Gastrocnemius medialis (tissue), 4 donors: Measurements from ENCODE around the gene CDH16.

Experiments
- POLR2A ChIP-seq, 2 donors: fragments of 450-650 bp; IDR thresholded peaks; one replicate each; pipeline ENCODE4 v1.6.1; 2017; ENCODE audit warnings: antibody characterized with exemption in 2 of 2, mild to moderate bottlenecking in 2 of 2, moderate library complexity in 2 of 2
- TF ChIP-seq, protein P1 (sequence below), 5 experiments: fragments of 450-650 bp in 3 of 5; fragments of 200-600 bp in 2 of 5; sonication (generic) in 2 of 5; IDR thresholded peaks in 4 of 5; conservative IDR thresholded peaks in 1 of 5; 1 replicate in 4 of 5; 2 replicates in 1 of 5; pipeline ENCODE4 v1.5.1; 2016 to 2019; ENCODE audit warnings: antibody characterized with exemption in 5 of 5, mild to moderate bottlenecking in 3 of 5, moderate library complexity in 3 of 5

DNA sequence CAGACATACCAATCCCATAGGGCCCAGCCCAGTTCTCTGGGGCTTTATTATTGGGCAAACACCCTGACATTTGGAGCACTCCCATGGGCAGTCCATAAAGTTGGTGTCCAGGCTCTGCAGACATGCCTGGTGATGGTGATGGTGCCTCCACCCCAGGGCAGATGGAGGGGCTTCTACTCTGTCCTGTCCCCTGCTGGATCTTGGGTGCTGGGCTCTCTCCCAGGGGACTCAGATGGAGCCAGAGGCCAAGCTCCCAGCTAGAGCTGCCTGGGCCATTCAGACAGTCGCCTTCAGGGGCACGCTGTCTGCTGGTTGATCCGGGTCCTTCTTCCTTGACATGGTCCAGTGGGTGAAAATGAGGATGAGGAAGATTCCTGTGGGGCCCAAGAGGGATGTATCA, 10.6 kb downstream of the CDH16 start:
- TF ChIP-seq POLR2A (IDR thresholded peaks at IDR 0.05) = no peak
- TF ChIP-seq, protein P1, sequence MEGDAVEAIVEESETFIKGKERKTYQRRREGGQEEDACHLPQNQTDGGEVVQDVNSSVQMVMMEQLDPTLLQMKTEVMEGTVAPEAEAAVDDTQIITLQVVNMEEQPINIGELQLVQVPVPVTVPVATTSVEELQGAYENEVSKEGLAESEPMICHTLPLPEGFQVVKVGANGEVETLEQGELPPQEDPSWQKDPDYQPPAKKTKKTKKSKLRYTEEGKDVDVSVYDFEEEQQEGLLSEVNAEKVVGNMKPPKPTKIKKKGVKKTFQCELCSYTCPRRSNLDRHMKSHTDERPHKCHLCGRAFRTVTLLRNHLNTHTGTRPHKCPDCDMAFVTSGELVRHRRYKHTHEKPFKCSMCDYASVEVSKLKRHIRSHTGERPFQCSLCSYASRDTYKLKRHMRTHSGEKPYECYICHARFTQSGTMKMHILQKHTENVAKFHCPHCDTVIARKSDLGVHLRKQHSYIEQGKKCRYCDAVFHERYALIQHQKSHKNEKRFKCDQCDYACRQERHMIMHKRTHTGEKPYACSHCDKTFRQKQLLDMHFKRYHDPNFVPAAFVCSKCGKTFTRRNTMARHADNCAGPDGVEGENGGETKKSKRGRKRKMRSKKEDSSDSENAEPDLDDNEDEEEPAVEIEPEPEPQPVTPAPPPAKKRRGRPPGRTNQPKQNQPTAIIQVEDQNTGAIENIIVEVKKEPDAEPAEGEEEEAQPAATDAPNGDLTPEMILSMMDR (IDR thresholded peaks at IDR 0.05 in 4 of 5, conservative IDR thresholded peaks at IDR 0.05 in 1 of 5) = no peak
